CD4-positive, alpha-beta T cell treated with Interleukin-4 for 1 hour (primary cell): ENCODE results near the gene TMEM92.

Experiments used
- DNase-seq, 2 donors: peaks; one replicate each; pipeline ENCODE4 v3.0.0-alpha.2; 2020 to 2022

The TMEM92 gene

GRCh38 chr17:50329716-50330115 is 55.5 kb downstream of the TMEM92 start:
- DNase-seq: no peak

GRCh38 chr17:50330151-50330775 is 56.0 kb downstream of the TMEM92 start:
- no peak for DNase-seq
